WTC11 (cell line): ENCODE results near the gene HMMR. TPM values are rescaled to one million over a fixed set of nuclear protein-coding genes. Genes with fewer than 3 reads are reported as not detected.
A peak's percentile ranks its signal among the peaks of the same experiment; 100 is the strongest.

Experiments used
- ATAC-seq: fragments of 200-7000 bp; cut with Tn5 transposase; 2 replicates; pipeline ENCODE4 v1.10.0; 2021; ENCODE audit warnings: mild to moderate bottlenecking, moderate library complexity
- CTCF ChIA-PET: fragments of 300-600 bp; sonication (Branson Sonifier 250); formaldehyde crosslinking; loops from one replicate; lab custom pipeline; 2021; ENCODE audit warnings: antibody characterized with exemption; lab: Charles Lee
- POLR2A ChIA-PET: fragments of 350-600 bp; sonication (Branson Sonifier 250); formaldehyde crosslinking; loops from one replicate; lab custom pipeline; 2021; ENCODE audit warnings: antibody characterized with exemption; lab: Charles Lee
- DNase-seq: peaks from one replicate; pipeline ENCODE4 v3.0.0; 2021; ENCODE audit warnings: low spot score
- H3K27ac Mint-ChIP-seq: 2 replicates; pipeline ENCODE4 v1.8.0; 2021; ENCODE audit warnings: mixed read lengths
- H3K27me3 Mint-ChIP-seq: 2 replicates; pipeline ENCODE4 v1.8.0; 2021; ENCODE audit warnings: low read depth, mild to moderate bottlenecking, moderate library complexity, mixed read lengths
- H3K36me3 Mint-ChIP-seq: 2 replicates; pipeline ENCODE4 v1.8.0; 2021; ENCODE audit warnings: mixed read lengths
- H3K4me1 Mint-ChIP-seq: 2 replicates; pipeline ENCODE4 v1.8.0; 2022; ENCODE audit warnings: mixed read lengths
- H3K4me3 Mint-ChIP-seq: 2 replicates; pipeline ENCODE4 v1.8.0; 2021; ENCODE audit warnings: mild to moderate bottlenecking, moderate library complexity, mixed read lengths
- H3K9me3 Mint-ChIP-seq: 2 replicates; pipeline ENCODE4 v1.8.0; 2021; ENCODE audit warnings: mixed read lengths
- ELF4 ChIP-seq: sonication (generic); formaldehyde crosslinking; IDR thresholded peaks from 2 replicates; pipeline ENCODE4 v1.8.1; 2022; ENCODE audit warnings: low read depth, mild to moderate bottlenecking, moderate library complexity, missing genetic modification reagents
- ETV6 ChIP-seq: sonication (generic); formaldehyde crosslinking; IDR thresholded peaks from 2 replicates; pipeline ENCODE4 v1.8.1; 2022; ENCODE audit warnings: mild to moderate bottlenecking, missing genetic modification reagents
- FOXK1 ChIP-seq: sonication (generic); formaldehyde crosslinking; IDR thresholded peaks from 2 replicates; pipeline ENCODE4 v1.8.0; 2022; ENCODE audit warnings: mild to moderate bottlenecking, moderate library complexity, missing genetic modification reagents
- GTF2I ChIP-seq: fragments of 250-450 bp; sonication (Bioruptor Pico); conservative IDR thresholded peaks from 2 replicates; pipeline ENCODE4 v1.4.0; 2021; ENCODE audit warnings: mild to moderate bottlenecking
- HMGA2 ChIP-seq: fragments of 250-450 bp; sonication (Bioruptor Pico); IDR thresholded peaks from 2 replicates; pipeline ENCODE4 v1.4.0; 2021; ENCODE audit warnings: mild to moderate bottlenecking, moderate library complexity
- IRF2 ChIP-seq: sonication (generic); formaldehyde crosslinking; IDR thresholded peaks from 2 replicates; pipeline ENCODE4 v1.8.0; 2022; ENCODE audit warnings: low read depth, missing genetic modification reagents, borderline replicate concordance
- JAZF1 ChIP-seq: fragments of 250-450 bp; sonication (Bioruptor Pico); IDR thresholded peaks from 2 replicates; pipeline ENCODE4 v1.9.0; 2021; ENCODE audit warnings: moderate library complexity, mild to moderate bottlenecking, inconsistent platforms
- TCF7 ChIP-seq: sonication (generic); formaldehyde crosslinking; IDR thresholded peaks from 2 replicates; pipeline ENCODE4 v1.8.0; 2022; ENCODE audit warnings: mild to moderate bottlenecking, low read depth, missing genetic modification reagents, moderate library complexity
- TEAD1 ChIP-seq: sonication (generic); formaldehyde crosslinking; IDR thresholded peaks from 2 replicates; pipeline ENCODE4 v1.8.0; 2022; ENCODE audit warnings: mild to moderate bottlenecking, missing genetic modification reagents
- TEAD4 ChIP-seq: sonication (generic); formaldehyde crosslinking; IDR thresholded peaks from 2 replicates; pipeline ENCODE4 v1.8.0; 2022; ENCODE audit warnings: mild to moderate bottlenecking, missing genetic modification reagents
- ZNF121 ChIP-seq: sonication (generic); formaldehyde crosslinking; IDR thresholded peaks from 2 replicates; pipeline ENCODE4 v1.8.0; 2023; ENCODE audit warnings: missing genetic modification reagents
- ZNF138 ChIP-seq: sonication (generic); formaldehyde crosslinking; conservative IDR thresholded peaks from 2 replicates; pipeline ENCODE4 v1.8.1; 2022; ENCODE audit warnings: mild to moderate bottlenecking, moderate library complexity, missing genetic modification reagents
- ZNF219 ChIP-seq: sonication (generic); formaldehyde crosslinking; IDR thresholded peaks from 2 replicates; pipeline ENCODE4 v1.8.0; 2023; ENCODE audit warnings: missing genetic modification reagents, mild to moderate bottlenecking, borderline replicate concordance
- ZNF416 ChIP-seq: fragments of 250-450 bp; sonication (Bioruptor Pico); IDR thresholded peaks from 2 replicates; pipeline ENCODE4 v1.9.0; 2021; ENCODE audit warnings: mild to moderate bottlenecking, inconsistent platforms
- ZNF423 ChIP-seq: fragments of 250-450 bp; sonication (Bioruptor Pico); IDR thresholded peaks from 2 replicates; pipeline ENCODE4 v2.1.2; 2022; ENCODE audit warnings: mild to moderate bottlenecking, moderate library complexity
- total RNA-seq: library from RNA; stranded (reverse); gene quantifications from 3 replicates; pipeline ENCODE4 v1.2.3, GENCODE V29; 2021
- TF ChIP-seq, protein P1 (sequence below): sonication (generic); formaldehyde crosslinking; conservative IDR thresholded peaks from 2 replicates; pipeline ENCODE4 v1.8.1; 2022; ENCODE audit warnings: mild to moderate bottlenecking, missing genetic modification reagents
- TF ChIP-seq, protein P2 (sequence below): fragments of 250-450 bp; sonication (Bioruptor Pico); IDR thresholded peaks from 2 replicates; pipeline ENCODE4 v1.8.0; 2021; ENCODE audit warnings: mild to moderate bottlenecking
- TF ChIP-seq, protein P3 (sequence below): sonication (generic); formaldehyde crosslinking; IDR thresholded peaks from 2 replicates; pipeline ENCODE4 v1.8.0; 2023; ENCODE audit warnings: missing genetic modification reagents
- TF ChIP-seq, protein P4 (sequence below): sonication (generic); formaldehyde crosslinking; IDR thresholded peaks from 2 replicates; pipeline ENCODE4 v1.8.1; 2022; ENCODE audit warnings: low read depth, mild to moderate bottlenecking, moderate library complexity, missing genetic modification reagents, borderline replicate concordance
- TF ChIP-seq, protein P5 (sequence below): fragments of 250-450 bp; sonication (Bioruptor Pico); IDR thresholded peaks from 2 replicates; pipeline ENCODE4 v1.9.0; 2021; ENCODE audit warnings: moderate library complexity, mild to moderate bottlenecking, inconsistent platforms, borderline replicate concordance
- TF ChIP-seq, protein P6 (sequence below): sonication (generic); formaldehyde crosslinking; IDR thresholded peaks from 2 replicates; pipeline ENCODE4 v1.8.1; 2022; ENCODE audit warnings: mild to moderate bottlenecking, missing genetic modification reagents, moderate library complexity, borderline replicate concordance
- TF ChIP-seq, protein P7 (sequence below): sonication (generic); formaldehyde crosslinking; IDR thresholded peaks from 2 replicates; pipeline ENCODE4 v1.8.1; 2023; ENCODE audit warnings: mild to moderate bottlenecking, missing genetic modification reagents, moderate library complexity
- TF ChIP-seq, protein P8 (sequence below): sonication (generic); formaldehyde crosslinking; conservative IDR thresholded peaks from 2 replicates; pipeline ENCODE4 v1.8.1; 2023; ENCODE audit warnings: mild to moderate bottlenecking, low read depth, missing genetic modification reagents, moderate library complexity
- TF ChIP-seq, protein P9 (sequence below): sonication (generic); formaldehyde crosslinking; IDR thresholded peaks from 2 replicates; pipeline ENCODE4 v1.8.0; 2022; ENCODE audit warnings: mild to moderate bottlenecking, missing genetic modification reagents

HMMR gene
- total RNA-seq, 1 experiment from 2014 or later = 78.5 TPM

DNA sequence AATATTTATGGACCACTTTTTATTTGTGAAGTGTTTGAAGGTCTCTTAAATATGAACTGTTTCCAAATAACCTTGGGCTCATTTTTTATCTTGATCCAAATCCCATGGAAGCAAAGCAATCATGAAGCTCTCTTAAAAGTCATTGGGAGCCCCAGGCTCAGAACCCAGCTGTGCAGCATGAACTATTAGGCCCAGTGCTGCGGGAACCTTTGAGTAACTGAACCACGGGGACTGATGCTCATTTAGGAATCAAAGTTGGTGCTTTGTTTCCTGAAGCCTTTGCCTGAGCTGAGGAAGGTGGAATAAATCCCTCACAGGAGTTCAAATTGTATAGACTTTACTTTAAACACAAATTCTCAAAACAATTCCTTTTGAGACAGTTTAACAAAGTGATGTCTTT is 72.8 kb downstream of the HMMR start:
- Mint-ChIP-seq H3K4me1 (peaks cover 50% of the 10 kb centered on the region), H3K4me3 (peak overlapping the region; percentile 9; the same call in 1 of the 2 replicates), H3K9me3 (peaks cover 10% of the 10 kb centered on the region), H3K36me3 (no peaks in the 10 kb centered on the region), H3K27me3 (no peaks in the 10 kb centered on the region), H3K27ac (peak overlapping the region; percentile 88)
- CTCF ChIA-PET = interaction anchor here (0.9 kb wide), 1 partner anchor 22 kb away, joined by 3 read pairs; no protein-coding TSS in a partner anchor
- TF ChIP-seq, protein P1, sequence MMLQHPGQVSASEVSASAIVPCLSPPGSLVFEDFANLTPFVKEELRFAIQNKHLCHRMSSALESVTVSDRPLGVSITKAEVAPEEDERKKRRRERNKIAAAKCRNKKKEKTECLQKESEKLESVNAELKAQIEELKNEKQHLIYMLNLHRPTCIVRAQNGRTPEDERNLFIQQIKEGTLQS = no peak
- TF ChIP-seq, protein P2, sequence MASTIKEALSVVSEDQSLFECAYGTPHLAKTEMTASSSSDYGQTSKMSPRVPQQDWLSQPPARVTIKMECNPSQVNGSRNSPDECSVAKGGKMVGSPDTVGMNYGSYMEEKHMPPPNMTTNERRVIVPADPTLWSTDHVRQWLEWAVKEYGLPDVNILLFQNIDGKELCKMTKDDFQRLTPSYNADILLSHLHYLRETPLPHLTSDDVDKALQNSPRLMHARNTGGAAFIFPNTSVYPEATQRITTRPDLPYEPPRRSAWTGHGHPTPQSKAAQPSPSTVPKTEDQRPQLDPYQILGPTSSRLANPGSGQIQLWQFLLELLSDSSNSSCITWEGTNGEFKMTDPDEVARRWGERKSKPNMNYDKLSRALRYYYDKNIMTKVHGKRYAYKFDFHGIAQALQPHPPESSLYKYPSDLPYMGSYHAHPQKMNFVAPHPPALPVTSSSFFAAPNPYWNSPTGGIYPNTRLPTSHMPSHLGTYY (CRISPR knock-in tag) = no peak
- TF ChIP-seq FOXK1 (CRISPR knock-in tag) = no peak
- TF ChIP-seq, protein P3, sequence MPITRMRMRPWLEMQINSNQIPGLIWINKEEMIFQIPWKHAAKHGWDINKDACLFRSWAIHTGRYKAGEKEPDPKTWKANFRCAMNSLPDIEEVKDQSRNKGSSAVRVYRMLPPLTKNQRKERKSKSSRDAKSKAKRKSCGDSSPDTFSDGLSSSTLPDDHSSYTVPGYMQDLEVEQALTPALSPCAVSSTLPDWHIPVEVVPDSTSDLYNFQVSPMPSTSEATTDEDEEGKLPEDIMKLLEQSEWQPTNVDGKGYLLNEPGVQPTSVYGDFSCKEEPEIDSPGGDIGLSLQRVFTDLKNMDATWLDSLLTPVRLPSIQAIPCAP (CRISPR knock-in tag) = no peak
- no peak for TF ChIP-seq TCF7
- no peak for TF ChIP-seq GTF2I (CRISPR knock-in tag)
- TF ChIP-seq JAZF1 = no peak
- TF ChIP-seq, protein P4, sequence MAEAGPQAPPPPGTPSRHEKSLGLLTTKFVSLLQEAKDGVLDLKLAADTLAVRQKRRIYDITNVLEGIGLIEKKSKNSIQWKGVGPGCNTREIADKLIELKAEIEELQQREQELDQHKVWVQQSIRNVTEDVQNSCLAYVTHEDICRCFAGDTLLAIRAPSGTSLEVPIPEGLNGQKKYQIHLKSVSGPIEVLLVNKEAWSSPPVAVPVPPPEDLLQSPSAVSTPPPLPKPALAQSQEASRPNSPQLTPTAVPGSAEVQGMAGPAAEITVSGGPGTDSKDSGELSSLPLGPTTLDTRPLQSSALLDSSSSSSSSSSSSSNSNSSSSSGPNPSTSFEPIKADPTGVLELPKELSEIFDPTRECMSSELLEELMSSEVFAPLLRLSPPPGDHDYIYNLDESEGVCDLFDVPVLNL (CRISPR knock-in tag) = no peak
- no peak for TF ChIP-seq ZNF219
- TF ChIP-seq, protein P5, sequence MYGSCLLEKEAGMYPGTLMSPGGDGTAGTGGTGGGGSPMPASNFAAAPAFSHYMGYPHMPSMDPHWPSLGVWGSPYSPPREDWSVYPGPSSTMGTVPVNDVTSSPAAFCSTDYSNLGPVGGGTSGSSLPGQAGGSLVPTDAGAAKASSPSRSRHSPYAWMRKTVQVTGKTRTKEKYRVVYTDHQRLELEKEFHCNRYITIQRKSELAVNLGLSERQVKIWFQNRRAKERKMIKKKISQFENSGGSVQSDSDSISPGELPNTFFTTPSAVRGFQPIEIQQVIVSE = no peak
- TF ChIP-seq, protein P6, sequence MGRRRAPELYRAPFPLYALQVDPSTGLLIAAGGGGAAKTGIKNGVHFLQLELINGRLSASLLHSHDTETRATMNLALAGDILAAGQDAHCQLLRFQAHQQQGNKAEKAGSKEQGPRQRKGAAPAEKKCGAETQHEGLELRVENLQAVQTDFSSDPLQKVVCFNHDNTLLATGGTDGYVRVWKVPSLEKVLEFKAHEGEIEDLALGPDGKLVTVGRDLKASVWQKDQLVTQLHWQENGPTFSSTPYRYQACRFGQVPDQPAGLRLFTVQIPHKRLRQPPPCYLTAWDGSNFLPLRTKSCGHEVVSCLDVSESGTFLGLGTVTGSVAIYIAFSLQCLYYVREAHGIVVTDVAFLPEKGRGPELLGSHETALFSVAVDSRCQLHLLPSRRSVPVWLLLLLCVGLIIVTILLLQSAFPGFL = no peak
- TF ChIP-seq, protein P7, sequence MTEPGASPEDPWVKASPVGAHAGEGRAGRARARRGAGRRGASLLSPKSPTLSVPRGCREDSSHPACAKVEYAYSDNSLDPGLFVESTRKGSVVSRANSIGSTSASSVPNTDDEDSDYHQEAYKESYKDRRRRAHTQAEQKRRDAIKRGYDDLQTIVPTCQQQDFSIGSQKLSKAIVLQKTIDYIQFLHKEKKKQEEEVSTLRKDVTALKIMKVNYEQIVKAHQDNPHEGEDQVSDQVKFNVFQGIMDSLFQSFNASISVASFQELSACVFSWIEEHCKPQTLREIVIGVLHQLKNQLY = no peak
- no peak for TF ChIP-seq ETV6
- POLR2A ChIA-PET = interaction anchor here (0.7 to 1.0 kb wide), 3 partner anchors 11 to 28 kb away, joined by 3 read pairs; partner anchors contain the start of gene MAT2B
- ATAC-seq (peak; percentile 9), DNase-seq (no peak)

DNA sequence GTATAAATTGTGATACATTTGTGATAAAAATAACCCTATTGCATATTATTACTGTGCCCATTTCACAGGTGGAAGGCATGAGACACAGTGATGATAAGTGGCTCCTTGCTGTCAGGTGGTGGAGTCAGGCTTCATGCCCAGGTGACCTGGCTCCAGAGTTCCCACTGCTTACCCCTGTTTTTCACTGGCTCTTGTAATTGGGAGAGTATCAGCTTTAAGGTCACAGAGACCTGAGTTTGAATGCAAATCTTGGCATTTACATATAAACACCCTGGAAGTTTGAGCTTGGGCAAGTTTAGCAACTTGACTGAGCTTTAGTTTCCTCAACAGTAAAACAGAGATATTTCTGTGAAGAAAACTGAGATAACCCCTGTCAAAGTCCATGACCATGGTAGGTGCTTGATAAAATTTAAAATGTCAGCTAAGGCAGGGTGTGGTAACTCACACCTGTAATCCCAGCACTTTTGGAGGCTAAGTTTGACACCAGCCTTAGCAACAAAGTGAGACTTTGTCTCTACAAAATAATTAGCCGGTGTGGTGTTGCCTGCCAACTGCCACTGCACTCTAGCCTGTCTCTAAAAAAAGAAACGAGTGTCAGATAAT is 74.2 kb downstream of the HMMR start:
- CTCF ChIA-PET = interaction anchor here (0.9 to 1.0 kb wide), 3 partner anchors 29 to 126 kb away, joined by 3 to 6 read pairs (median 3); partner anchors contain the start of gene MAT2B
- H3K9me3 Mint-ChIP-seq = peaks cover 10% of the 10 kb centered on the region
- POLR2A ChIA-PET = interaction anchor here (1.0 to 1.4 kb wide), 4 partner anchors 29 to 74 kb away, joined by 3 to 4 read pairs (median 4); partner anchors contain the start of genes HMMR and MAT2B
- peaks cover 50% of the 10 kb centered on the region for H3K4me1 Mint-ChIP-seq
- peak overlapping the region; percentile 58 for H3K27ac Mint-ChIP-seq
- DNase-seq (no peak), ATAC-seq (peak; percentile 85)
- H3K27me3 Mint-ChIP-seq = no peaks in the 10 kb centered on the region
- H3K36me3 Mint-ChIP-seq = no peaks in the 10 kb centered on the region
- H3K4me3 Mint-ChIP-seq = peak overlapping the region; percentile 26; the same call in 1 of the 2 replicates
- TF ChIP-seq, protein P8, sequence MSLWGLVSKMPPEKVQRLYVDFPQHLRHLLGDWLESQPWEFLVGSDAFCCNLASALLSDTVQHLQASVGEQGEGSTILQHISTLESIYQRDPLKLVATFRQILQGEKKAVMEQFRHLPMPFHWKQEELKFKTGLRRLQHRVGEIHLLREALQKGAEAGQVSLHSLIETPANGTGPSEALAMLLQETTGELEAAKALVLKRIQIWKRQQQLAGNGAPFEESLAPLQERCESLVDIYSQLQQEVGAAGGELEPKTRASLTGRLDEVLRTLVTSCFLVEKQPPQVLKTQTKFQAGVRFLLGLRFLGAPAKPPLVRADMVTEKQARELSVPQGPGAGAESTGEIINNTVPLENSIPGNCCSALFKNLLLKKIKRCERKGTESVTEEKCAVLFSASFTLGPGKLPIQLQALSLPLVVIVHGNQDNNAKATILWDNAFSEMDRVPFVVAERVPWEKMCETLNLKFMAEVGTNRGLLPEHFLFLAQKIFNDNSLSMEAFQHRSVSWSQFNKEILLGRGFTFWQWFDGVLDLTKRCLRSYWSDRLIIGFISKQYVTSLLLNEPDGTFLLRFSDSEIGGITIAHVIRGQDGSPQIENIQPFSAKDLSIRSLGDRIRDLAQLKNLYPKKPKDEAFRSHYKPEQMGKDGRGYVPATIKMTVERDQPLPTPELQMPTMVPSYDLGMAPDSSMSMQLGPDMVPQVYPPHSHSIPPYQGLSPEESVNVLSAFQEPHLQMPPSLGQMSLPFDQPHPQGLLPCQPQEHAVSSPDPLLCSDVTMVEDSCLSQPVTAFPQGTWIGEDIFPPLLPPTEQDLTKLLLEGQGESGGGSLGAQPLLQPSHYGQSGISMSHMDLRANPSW (CRISPR knock-in tag) = no peak
- TF ChIP-seq ZNF416 (CRISPR knock-in tag) = no peak
- TF ChIP-seq, protein P9, sequence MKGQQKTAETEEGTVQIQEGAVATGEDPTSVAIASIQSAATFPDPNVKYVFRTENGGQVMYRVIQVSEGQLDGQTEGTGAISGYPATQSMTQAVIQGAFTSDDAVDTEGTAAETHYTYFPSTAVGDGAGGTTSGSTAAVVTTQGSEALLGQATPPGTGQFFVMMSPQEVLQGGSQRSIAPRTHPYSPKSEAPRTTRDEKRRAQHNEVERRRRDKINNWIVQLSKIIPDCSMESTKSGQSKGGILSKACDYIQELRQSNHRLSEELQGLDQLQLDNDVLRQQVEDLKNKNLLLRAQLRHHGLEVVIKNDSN (CRISPR knock-in tag) = peak; percentile 84
- no peak for TF ChIP-seq TEAD1 (CRISPR knock-in tag)
- no peak for TF ChIP-seq ZNF138 (CRISPR knock-in tag)
- no peak for TF ChIP-seq IRF2 (CRISPR knock-in tag)
- TF ChIP-seq, protein P2 (CRISPR knock-in tag) = no peak
- TF ChIP-seq ZNF423 (CRISPR knock-in tag) = no peak
- no peak for TF ChIP-seq TEAD4 (CRISPR knock-in tag)
- TF ChIP-seq HMGA2 (CRISPR knock-in tag) = no peak
- peak; percentile 91 for TF ChIP-seq ZNF121 (CRISPR knock-in tag)
- TF ChIP-seq ELF4 (CRISPR knock-in tag) = no peak
